GM12892 (cell line): Measurements from ENCODE around the gene SSBP1.

Experiments used
- DNase-seq: peaks from one replicate; pipeline ENCODE4 v3.0.0; 2011; ENCODE audit not compliant: insufficient read length
- FAIRE-seq: peaks from 2 replicates; lab custom pipeline; 2011; peaks lifted over from hg19 to GRCh38; lab: Jason Lieb, UNC
- POLR2A ChIP-seq: IDR thresholded peaks from 2 replicates; pipeline ENCODE4 v1.6.1; 2011; ENCODE audit warnings: low read depth, low read length, control low read depth
- POLR2AphosphoS5 ChIP-seq: IDR thresholded peaks from 2 replicates; pipeline ENCODE4 v1.6.1; 2011; ENCODE audit warnings: low read depth, low read length, control low read depth
- TAF1 ChIP-seq: IDR thresholded peaks from 2 replicates; pipeline ENCODE4 v1.6.1; 2011; ENCODE audit warnings: low read depth, mild to moderate bottlenecking, control low read depth, low read length, borderline replicate concordance

The SSBP1 gene

GRCh38 chr7:141712603-141713255 lies 25.4 kb upstream of the SSBP1 start:
- FAIRE-seq (no peak), DNase-seq (no peak)
- TF ChIP-seq TAF1, result no peak
- TF ChIP-seq POLR2A, result no peak
- TF ChIP-seq POLR2AphosphoS5, result no peak

GRCh38 chr7:141713890-141714289 lies 24.3 kb upstream of the SSBP1 start:
- no peak for DNase-seq
- no peak for TF ChIP-seq POLR2AphosphoS5
- TF ChIP-seq TAF1, result no peak
- no peak for TF ChIP-seq POLR2A
- FAIRE-seq, result no peak

- FAIRE-seq (no peak), DNase-seq (no peak)
- no peak for TF ChIP-seq POLR2A
- no peak for TF ChIP-seq TAF1
- no peak for TF ChIP-seq POLR2AphosphoS5
Observed at GRCh38 chr7:141714571-141714970, 23.6 kb upstream of the SSBP1 start.

GRCh38 chr7:141715018-141715417 lies 23.1 kb upstream of the SSBP1 start:
- no peak for FAIRE-seq
- no peak for DNase-seq
- TF ChIP-seq POLR2A (no peak), TAF1 (no peak), POLR2AphosphoS5 (no peak)

- FAIRE-seq, result no peak
- no peak for DNase-seq
- TF ChIP-seq POLR2AphosphoS5 (no peak), TAF1 (no peak), POLR2A (no peak)
Observed at GRCh38 chr7:141715794-141716689, 22.1 kb upstream of the SSBP1 start.

GRCh38 chr7:141717450-141717849 lies 20.7 kb upstream of the SSBP1 start:
- TF ChIP-seq TAF1, result no peak
- no peak for TF ChIP-seq POLR2AphosphoS5
- no peak for TF ChIP-seq POLR2A
- FAIRE-seq, result no peak
- no peak for DNase-seq

GRCh38 chr7:141722529-141722928 lies 15.6 kb upstream of the SSBP1 start:
- no peak for FAIRE-seq
- TF ChIP-seq POLR2AphosphoS5 (no peak), POLR2A (no peak), TAF1 (no peak)

GRCh38 chr7:141729020-141729419 lies 9.1 kb upstream of the SSBP1 start:
- DNase-seq (no peak), FAIRE-seq (no peak)
- TF ChIP-seq TAF1 (no peak), POLR2AphosphoS5 (no peak), POLR2A (no peak)

More at GRCh38 chr7:141722529-141722928, 15.6 kb upstream of the SSBP1 start:
- no peak for DNase-seq

- DNase-seq, result no peak
- FAIRE-seq, result no peak
- TF ChIP-seq TAF1 (no peak), POLR2AphosphoS5 (no peak), POLR2A (no peak)
Observed at GRCh38 chr7:141731476-141732149, 6.5 kb upstream of the SSBP1 start.

- peak; percentile 63 for FAIRE-seq
- TF ChIP-seq POLR2AphosphoS5 (no peak), TAF1 (no peak), POLR2A (no peak)
- DNase-seq, result no peak
Observed at GRCh38 chr7:141737118-141737835, 881 bp upstream of the SSBP1 start.
